AG08395 (cell line): ENCODE data around the gene KLHDC10.
A peak's percentile ranks its signal among the peaks of the same experiment; 100 is the strongest.
"Not testable (repeated sequence)": the region's sequence is repeated elsewhere in the genome, so short reads cannot be mapped to it uniquely, and the experiment has no call there.

ENCODE experiments used
- DNase-seq: peaks from one replicate; pipeline ENCODE4 v3.0.0; 2012; ENCODE audit warnings: mixed read lengths, low spot score

Gene KLHDC10

DNA sequence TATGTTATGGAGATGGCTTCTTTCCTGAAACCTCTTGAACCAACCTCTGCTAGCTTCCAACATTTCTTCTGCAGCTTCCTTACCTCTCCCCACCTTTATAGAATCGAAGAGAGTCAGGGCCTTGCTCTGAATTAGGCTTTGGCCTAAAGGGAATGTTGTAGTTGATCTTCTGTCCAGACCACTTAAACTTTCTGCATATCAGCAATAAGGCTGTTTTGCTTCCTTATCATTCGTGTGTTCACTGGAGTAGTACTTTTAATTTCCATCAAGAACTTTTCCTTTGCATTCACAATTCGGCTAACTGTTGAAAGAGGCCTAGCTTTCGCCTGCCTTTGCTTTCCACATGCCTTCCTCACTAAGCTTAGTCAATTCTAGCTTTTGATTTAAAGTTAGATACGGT, 48.0 kb downstream of the KLHDC10 start:
- no peak for DNase-seq

DNA sequence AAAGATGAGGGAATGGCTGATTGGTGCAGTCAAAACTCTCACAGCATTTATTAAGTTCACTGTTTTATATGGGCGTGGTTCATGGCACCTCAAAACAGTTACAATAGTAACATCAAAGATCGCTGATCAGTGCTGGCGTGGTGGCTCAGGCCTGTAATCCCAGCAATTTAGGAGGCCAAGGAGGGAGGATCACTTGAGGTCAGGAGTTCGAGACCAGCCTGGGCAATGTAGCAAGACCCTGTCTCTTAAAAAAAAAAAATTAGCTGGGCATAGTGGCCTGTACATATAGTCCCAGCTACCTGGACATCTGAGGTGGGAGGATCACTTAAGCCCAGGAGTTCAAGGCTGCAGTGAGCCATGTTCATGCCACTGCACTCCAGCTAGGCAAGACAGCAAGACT, 48.5 kb downstream of the KLHDC10 start:
- DNase-seq: no peak

GRCh38 chr7:130123501-130123900, 53.2 kb downstream of the KLHDC10 start:
- DNase-seq: no peak

- DNase-seq: no peak
Measured at GRCh38 chr7:130124711-130125110, 54.4 kb downstream of the KLHDC10 start.

DNA sequence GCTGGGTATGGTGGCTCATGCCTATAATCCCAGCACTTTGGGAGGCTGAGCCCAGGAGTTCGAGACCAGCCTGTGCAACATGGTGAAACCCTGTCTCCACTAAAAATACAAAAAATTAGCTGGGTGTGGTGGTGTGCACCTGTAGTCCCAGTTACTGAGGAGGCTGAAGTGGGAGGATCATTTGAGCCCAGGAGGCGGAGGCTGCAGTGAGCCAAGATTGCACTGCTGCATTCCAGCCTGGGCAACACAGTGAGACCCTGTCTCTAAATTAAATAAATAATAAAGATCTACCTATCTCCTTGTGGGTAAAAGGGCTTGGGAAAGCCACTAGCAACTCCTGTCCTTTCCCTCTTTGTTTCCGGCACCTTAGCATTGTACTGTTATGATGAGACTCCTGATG, 56.5 kb downstream of the KLHDC10 start:
- not testable (repeated sequence) for DNase-seq

GRCh38 chr7:130127404-130127803, 57.1 kb downstream of the KLHDC10 start:
- DNase-seq: no peak

- DNase-seq: no peak
Measured at GRCh38 chr7:130127821-130128317, 57.5 kb downstream of the KLHDC10 start.

- no peak for DNase-seq
Measured at GRCh38 chr7:130129011-130129411, 58.7 kb downstream of the KLHDC10 start.

DNA sequence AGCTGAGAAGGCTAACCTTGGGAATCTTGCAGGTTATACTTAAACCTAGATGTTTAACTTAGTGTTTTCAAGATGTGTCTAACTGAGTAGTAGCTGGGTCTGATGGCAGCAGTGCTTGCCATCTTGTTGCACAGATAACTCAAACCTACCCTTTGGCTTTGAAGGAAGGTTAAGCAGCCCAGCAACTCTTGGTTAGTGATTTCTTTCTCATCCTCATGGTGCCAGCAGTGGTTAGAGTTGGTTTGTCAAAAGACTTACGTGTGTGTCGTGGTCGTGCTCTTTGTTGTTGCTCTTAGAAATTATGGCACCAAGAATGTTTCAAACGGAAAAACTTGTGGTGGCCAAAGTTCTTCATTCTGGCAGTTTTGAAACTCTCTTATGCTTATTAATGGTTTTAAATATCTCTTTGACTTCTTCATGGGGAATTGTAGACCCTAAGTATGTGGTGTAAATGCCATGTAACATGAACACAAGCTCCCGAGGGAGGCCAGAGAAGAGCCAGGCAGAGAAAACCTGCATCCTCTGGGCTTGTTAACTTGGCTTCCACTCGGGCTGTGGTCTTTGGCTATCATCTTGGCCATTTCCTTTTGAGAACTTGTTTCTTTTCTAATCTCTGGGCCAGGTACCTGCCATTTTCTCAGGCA, 61.0 kb downstream of the KLHDC10 start:
- DNase-seq: no peak

DNA sequence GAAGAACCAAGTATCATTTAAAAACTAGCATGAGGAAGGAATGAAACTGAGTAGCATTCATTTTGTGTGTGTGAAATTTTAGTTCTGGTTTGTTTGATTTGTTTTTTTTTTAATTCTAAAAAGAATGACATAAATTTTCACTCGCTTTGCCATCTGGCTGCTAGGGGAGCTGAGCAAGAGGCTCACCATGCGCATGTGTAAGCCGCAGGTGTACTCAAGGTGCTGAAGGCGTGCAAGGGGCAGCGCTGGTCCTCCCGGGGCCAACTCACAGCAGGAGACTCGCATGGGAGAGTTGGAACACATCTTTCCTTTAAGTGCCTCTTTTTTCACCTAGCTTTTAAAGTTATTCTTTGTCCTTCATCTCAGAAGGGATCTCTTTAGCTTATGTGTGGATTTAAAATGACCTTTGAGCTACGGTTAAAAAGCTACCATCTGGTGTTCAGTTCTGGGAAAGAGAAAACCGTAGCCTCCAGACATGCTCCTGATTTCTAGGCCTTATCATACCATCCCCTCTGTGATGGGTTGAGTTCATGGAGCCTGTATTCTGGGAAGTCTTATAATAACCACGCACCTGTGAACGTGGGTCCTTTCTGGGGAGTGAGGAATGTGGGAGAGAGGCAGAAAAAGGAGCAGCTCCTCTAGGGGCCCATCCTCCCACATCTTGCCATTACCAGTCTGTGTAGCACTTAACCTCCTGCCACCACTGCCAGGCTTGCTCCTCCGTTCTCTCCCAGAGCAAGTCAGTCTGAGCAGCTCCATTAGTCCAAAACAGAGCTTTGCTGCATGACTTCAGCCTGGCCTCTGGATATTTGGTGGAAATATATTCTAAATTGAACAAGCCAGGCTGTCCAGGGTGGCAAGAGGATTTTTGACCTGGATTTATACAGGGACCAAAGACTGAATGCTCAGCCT, 61.9 kb downstream of the KLHDC10 start:
- DNase-seq: no peak

- DNase-seq: no peak
Measured at GRCh38 chr7:130133029-130133782, 62.9 kb downstream of the KLHDC10 start.

GRCh38 chr7:130134106-130134636, 63.8 kb downstream of the KLHDC10 start:
- no peak for DNase-seq

DNA sequence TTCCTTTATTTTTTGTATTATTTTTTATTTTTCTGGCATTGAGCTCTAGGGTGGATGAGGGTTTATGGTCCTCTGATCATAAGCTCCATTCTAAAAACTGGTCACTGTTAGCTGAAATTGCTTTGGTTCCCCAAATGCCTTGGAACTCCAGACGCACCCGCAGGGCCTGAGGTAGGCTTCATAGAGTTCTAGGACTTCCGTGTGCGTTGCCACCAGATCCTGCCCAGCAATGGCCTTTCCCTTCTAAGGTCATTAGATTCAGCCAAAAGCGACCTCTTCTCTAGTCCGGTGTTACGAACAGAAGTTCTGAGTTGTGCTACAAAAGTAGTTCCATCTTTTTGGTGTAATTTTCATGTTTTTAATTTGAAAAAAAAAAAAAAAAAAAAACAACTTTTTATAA, 64.4 kb downstream of the KLHDC10 start:
- no peak for DNase-seq

- no peak for DNase-seq
Measured at GRCh38 chr7:130135208-130136205, 65.2 kb downstream of the KLHDC10 start.

- DNase-seq: no peak
Measured at GRCh38 chr7:130136579-130137167, 66.3 kb downstream of the KLHDC10 start.

GRCh38 chr7:130137207-130137606, 66.9 kb downstream of the KLHDC10 start:
- DNase-seq: no peak

DNA sequence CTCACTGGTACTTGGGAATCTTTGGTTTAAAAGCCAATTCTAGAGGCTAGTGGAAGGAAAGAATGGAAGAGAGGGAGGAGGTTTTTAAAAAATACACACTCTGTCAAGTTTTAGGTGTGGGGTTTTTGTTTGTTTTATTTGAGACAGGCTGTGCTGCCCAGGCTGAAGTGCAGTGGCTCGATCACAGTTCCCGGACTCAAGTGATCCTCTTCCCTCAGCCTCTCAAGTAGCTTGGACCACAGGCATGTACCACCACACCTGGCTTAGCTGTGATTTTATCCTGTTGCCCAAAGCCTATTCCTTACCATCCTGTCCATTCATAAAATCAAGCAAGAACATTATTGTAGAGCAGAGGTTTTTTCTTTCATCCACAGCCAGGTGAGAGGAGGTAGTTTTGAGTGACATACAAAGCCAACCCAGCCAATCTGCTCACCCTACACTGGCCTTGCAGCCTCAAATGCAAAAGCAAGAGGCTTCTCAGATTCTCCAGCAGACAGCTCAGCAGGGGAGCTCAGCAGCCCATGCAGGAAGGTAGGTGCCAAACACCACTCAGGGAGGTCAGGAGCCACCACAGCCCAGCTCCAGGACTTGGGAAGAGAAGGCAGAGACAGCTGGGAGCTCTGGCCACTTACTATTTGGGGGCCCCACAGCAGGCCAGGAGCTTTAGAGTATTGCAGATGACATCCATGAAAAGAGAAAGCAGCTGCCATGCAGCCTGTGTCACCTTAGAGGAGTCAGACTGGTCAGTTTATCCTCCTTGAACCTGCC, 69.0 kb downstream of the KLHDC10 start:
- no peak for DNase-seq

DNA sequence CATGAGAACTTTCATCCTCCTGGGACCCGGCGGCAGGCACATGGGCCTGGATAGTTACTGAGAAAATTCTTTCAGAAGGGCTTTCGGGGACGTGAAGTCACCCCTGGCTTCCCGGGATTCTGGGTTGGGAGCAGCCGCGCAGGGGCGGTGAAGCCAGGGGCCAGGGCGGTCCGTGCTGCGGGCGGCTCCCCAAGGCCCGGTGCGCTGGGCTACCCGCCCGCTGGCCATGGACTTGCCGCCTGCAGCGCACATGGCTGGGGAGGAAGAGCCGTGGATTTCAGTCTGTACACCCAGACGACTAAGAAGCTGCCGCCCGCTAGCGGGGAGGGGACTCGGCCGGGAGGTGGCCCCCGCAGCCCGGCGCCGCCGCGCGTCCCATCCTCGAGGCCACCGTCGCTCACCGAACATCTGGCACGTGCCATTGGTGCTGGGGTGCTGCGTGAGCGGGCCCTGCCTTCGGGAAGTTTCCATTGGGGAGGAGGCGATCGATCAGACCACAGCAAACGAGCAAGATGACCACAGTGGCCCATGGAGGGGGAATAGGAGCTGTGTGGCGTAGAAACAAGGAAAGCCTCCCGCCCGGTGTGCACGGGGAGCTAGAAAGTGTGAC, 70.3 kb downstream of the KLHDC10 start:
- no peak for DNase-seq

GRCh38 chr7:130141161-130141883, 71.0 kb downstream of the KLHDC10 start:
- peak; percentile 78 for DNase-seq
